ENCODE measurements around the gene ZNF644.
"Not testable (repeated sequence)": the region's sequence is repeated elsewhere in the genome, so short reads cannot be mapped to it uniquely, and the experiment has no call there.

Gene ZNF644

GRCh38 chr1:90919900-90920299, 101.9 kb downstream of the ZNF644 start:
- Mint-ChIP-seq H3K36me3 (ENCODE audit: low read depth) (peaks cover 22% of the 10 kb centered on the region), H3K4me1 (peaks cover 8% of the 10 kb centered on the region), H3K27ac (no peak overlapping the region), H3K9me3 (no peaks in the 10 kb centered on the region), H3K27me3 (ENCODE audit: low read depth) (no peaks in the 10 kb centered on the region), H3K4me3 (no peak overlapping the region)
- TF ChIP-seq CTCF (IDR thresholded peaks at IDR 0.05; ENCODE audit: unreplicated experiment in 3 of 3): no peak

- Mint-ChIP-seq H3K4me3 (no peak overlapping the region), H3K9me3 (no peaks in the 10 kb centered on the region), H3K4me1 (peaks cover 8% of the 10 kb centered on the region), H3K36me3 (ENCODE audit: low read depth) (peaks cover 29% of the 10 kb centered on the region), H3K27ac (no peak overlapping the region), H3K27me3 (ENCODE audit: low read depth) (no peaks in the 10 kb centered on the region)
- TF ChIP-seq CTCF (IDR thresholded peaks at IDR 0.05; ENCODE audit: unreplicated experiment in 3 of 3): no peak
These were observed 102.6 kb downstream of the ZNF644 start for GRCh38 chr1:90919190-90919719.

- Mint-ChIP-seq H3K9me3 (no peaks in the 10 kb centered on the region), H3K36me3 (ENCODE audit: low read depth) (peaks cover 58% of the 10 kb centered on the region), H3K27me3 (ENCODE audit: low read depth) (no peaks in the 10 kb centered on the region), H3K4me1 (no peaks in the 10 kb centered on the region), H3K27ac (no peak overlapping the region), H3K4me3 (no peak overlapping the region)
- no peak for TF ChIP-seq CTCF (IDR thresholded peaks at IDR 0.05; ENCODE audit: unreplicated experiment in 3 of 3)
These were observed 110.5 kb downstream of the ZNF644 start for GRCh38 chr1:90911353-90911752.

GRCh38 chr1:90902672-90903071, 119.2 kb downstream of the ZNF644 start:
- H3K9me3 Mint-ChIP-seq: no peaks in the 10 kb centered on the region
- no peak overlapping the region for H3K27ac Mint-ChIP-seq
- H3K36me3 Mint-ChIP-seq (ENCODE audit: low read depth): peaks cover 70% of the 10 kb centered on the region
- H3K4me3 Mint-ChIP-seq: no peak overlapping the region
- no peak for TF ChIP-seq CTCF (IDR thresholded peaks at IDR 0.05; ENCODE audit: unreplicated experiment in 3 of 3)
- no peaks in the 10 kb centered on the region for H3K27me3 Mint-ChIP-seq (ENCODE audit: low read depth)
- H3K4me1 Mint-ChIP-seq: no peaks in the 10 kb centered on the region

- Mint-ChIP-seq H3K27ac (no peak overlapping the region), H3K27me3 (ENCODE audit: low read depth) (no peaks in the 10 kb centered on the region), H3K4me3 (no peak overlapping the region), H3K36me3 (ENCODE audit: low read depth) (peaks cover 83% of the 10 kb centered on the region), H3K4me1 (no peaks in the 10 kb centered on the region), H3K9me3 (peaks cover 9% of the 10 kb centered on the region)
- TF ChIP-seq CTCF (IDR thresholded peaks at IDR 0.05; ENCODE audit: unreplicated experiment in 3 of 3): no peak
These were observed 122.6 kb downstream of the ZNF644 start for GRCh38 chr1:90899263-90899662.

GRCh38 chr1:90893679-90894078, 128.2 kb downstream of the ZNF644 start:
- H3K4me1 Mint-ChIP-seq, H3K4me3 Mint-ChIP-seq: not testable (repeated sequence)
- H3K36me3 Mint-ChIP-seq (ENCODE audit: low read depth): peaks cover 50% of the 10 kb centered on the region

GRCh38 chr1:90892884-90893283, 129.0 kb downstream of the ZNF644 start:
- not testable (repeated sequence) for H3K4me1 Mint-ChIP-seq; H3K4me3 Mint-ChIP-seq; H3K27me3 Mint-ChIP-seq (ENCODE audit: low read depth); H3K27ac Mint-ChIP-seq
- Mint-ChIP-seq H3K9me3 (peaks cover 22% of the 10 kb centered on the region), H3K36me3 (ENCODE audit: low read depth) (peaks cover 46% of the 10 kb centered on the region)

More at GRCh38 chr1:90893679-90894078, 128.2 kb downstream of the ZNF644 start:
- H3K27ac Mint-ChIP-seq; H3K27me3 Mint-ChIP-seq (ENCODE audit: low read depth): not testable (repeated sequence)
- H3K9me3 Mint-ChIP-seq: peaks cover 22% of the 10 kb centered on the region

GRCh38 chr1:90892196-90892595, 129.6 kb downstream of the ZNF644 start:
- Mint-ChIP-seq H3K9me3 (peaks cover 22% of the 10 kb centered on the region), H3K36me3 (ENCODE audit: low read depth) (peaks cover 41% of the 10 kb centered on the region)
- H3K4me1 Mint-ChIP-seq; H3K27ac Mint-ChIP-seq; H3K27me3 Mint-ChIP-seq (ENCODE audit: low read depth); H3K4me3 Mint-ChIP-seq: not testable (repeated sequence)

GRCh38 chr1:90891756-90892155, 130.1 kb downstream of the ZNF644 start:
- not testable (repeated sequence) for H3K4me1 Mint-ChIP-seq; H3K27me3 Mint-ChIP-seq (ENCODE audit: low read depth); H3K27ac Mint-ChIP-seq; H3K4me3 Mint-ChIP-seq
- Mint-ChIP-seq H3K9me3 (peaks cover 22% of the 10 kb centered on the region), H3K36me3 (ENCODE audit: low read depth) (peaks cover 38% of the 10 kb centered on the region)

Data from nephron (organoid).